D721Med (cell line): ENCODE measurements around the gene RAD54L.

Source experiments
- DNase-seq: peaks from one replicate; pipeline ENCODE4 v3.0.0; 2011; ENCODE audit warnings: low spot score; ENCODE audit not compliant: insufficient read length
- FAIRE-seq: peaks from 2 replicates; lab custom pipeline; 2011; peaks lifted over from hg19 to GRCh38; lab: Jason Lieb, UNC
- CTCF ChIP-seq: IDR thresholded peaks from 2 replicates; pipeline ENCODE4 v1.5.1; 2012; ENCODE audit warnings: mild to moderate bottlenecking, control low read depth; ENCODE audit not compliant: insufficient read depth; ENCODE audit errors: missing control alignments

The RAD54L gene

DNA sequence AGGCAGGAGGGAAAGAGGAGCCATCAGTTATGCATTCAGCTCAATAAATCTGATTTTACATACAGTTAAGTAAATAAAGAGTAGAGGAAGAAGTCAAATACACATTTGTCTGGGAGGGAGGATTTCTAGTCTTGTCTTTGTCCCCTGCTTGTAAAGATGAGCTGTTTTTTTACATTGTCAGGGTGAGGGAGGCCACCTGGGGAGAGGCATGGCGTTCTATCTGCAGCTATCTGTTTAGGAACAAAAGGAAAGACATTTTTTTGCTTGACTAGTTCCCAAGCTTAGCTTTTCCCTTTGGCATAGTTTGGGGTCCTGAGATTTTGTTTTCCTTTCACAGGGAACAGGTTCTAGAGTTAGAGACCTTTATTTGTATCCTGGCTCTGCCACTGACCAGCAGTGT lies 14.9 kb downstream of the RAD54L start:
- FAIRE-seq = no peak
- no peak for TF ChIP-seq CTCF
- no peak for DNase-seq

- FAIRE-seq = no peak
- no peak for DNase-seq
- TF ChIP-seq CTCF = no peak
Observed at GRCh38 chr1:46263146-46263545, 15.6 kb downstream of the RAD54L start.

DNA sequence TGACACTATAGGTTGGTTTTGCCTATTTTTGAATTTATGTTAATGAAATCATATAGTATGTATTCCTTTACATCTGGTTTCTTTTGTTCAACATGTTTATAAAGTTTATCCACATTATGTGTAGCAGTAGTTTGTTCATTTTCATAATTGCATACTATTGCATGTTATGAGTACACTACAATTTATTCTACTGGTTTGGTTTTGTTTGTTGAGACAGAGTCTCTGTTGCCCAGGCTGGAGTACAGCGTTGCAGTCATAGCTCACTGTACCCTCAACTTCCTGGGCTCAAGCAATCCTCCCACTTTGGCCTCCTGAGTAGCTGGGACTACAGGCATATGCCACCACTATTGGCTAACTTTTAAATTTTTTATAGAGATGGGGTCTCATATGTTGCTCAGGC lies 21.0 kb downstream of the RAD54L start:
- FAIRE-seq (no peak), DNase-seq (no peak)
- TF ChIP-seq CTCF = no peak

- FAIRE-seq (no peak), DNase-seq (no peak)
- no peak for TF ChIP-seq CTCF
Observed at GRCh38 chr1:46274225-46275029, 26.9 kb downstream of the RAD54L start.

DNA sequence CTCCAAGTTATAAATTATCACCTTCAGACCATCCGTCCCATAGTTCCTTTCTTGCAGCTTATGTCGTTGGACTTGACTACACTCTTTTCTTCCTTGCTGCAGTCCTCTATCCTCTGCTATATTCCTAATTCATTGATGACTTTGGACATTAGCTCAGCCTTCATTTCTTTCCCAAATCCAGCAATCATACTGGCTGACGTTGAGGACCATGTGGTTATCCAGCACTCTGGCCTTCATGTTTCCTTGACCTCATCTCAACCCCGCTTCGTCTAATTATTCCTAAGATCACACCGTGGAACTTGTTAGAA lies 27.4 kb downstream of the RAD54L start:
- DNase-seq (no peak), FAIRE-seq (no peak)
- no peak for TF ChIP-seq CTCF

- FAIRE-seq (no peak), DNase-seq (no peak)
- TF ChIP-seq CTCF = no peak
Observed at GRCh38 chr1:46277658-46278373, 30.3 kb downstream of the RAD54L start.

DNA sequence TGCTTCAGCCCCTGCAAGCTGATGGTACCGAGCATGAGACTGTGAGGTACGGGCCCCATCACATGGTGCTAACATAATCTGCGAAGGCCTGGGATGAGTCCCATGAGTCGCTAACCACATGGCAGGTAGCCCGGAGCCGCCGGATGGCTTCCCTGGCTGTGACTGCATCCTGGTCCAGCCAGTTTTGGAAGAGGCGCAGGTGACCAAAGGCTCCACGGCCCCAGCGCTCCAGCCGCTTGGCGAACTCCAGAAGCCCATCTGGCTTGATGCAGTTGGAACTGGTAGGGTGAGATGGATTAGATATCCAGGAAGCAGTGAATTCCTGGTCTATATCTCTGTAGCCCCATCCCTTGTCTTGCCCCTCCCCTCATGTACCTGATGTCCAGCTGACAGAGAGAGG lies 31.2 kb downstream of the RAD54L start:
- FAIRE-seq (no peak), DNase-seq (no peak)
- TF ChIP-seq CTCF = no peak
